Activated CD4-positive, alpha-beta T cell treated with anti-CD3 and anti-CD28 coated beads, Interleukin-2, amount 10 ng/mL, durations not matched to agents 24 days and 14 days (primary cell): ENCODE results near the gene USF2. TPM values are rescaled to one million over a fixed set of nuclear protein-coding genes. Genes with fewer than 3 reads are reported as not detected.
A peak's percentile ranks its signal among the peaks of the same experiment; 100 is the strongest.
"Not testable (repeated sequence)": the region's sequence is repeated elsewhere in the genome, so short reads cannot be mapped to it uniquely, and the experiment has no call there.

Experiments
- DNase-seq: peaks from one replicate; pipeline ENCODE4 v3.0.0; 2022
- H3K27ac Mint-ChIP-seq: one replicate; pipeline ENCODE4 v1.8.0; 2022; ENCODE audit warnings: mild to moderate bottlenecking, mixed read lengths
- H3K27me3 Mint-ChIP-seq: one replicate; pipeline ENCODE4 v1.8.0; 2022; ENCODE audit warnings: mixed read lengths
- H3K36me3 Mint-ChIP-seq: one replicate; pipeline ENCODE4 v1.8.0; 2022; ENCODE audit warnings: low read depth, mild to moderate bottlenecking, mixed read lengths
- H3K4me1 Mint-ChIP-seq: one replicate; pipeline ENCODE4 v1.8.0; 2021; ENCODE audit warnings: mixed read lengths
- H3K4me3 Mint-ChIP-seq: one replicate; pipeline ENCODE4 v1.8.0; 2022; ENCODE audit warnings: mild to moderate bottlenecking, moderate library complexity, mixed read lengths
- H3K9me3 Mint-ChIP-seq: one replicate; pipeline ENCODE4 v1.8.0; 2021; ENCODE audit warnings: mixed read lengths
- intact Hi-C: fragments of 100-400 bp; cut with micrococcal nuclease; formaldehyde crosslinking; loops from one replicate; pipeline ENCODE4 v1.15.1; 2023
- total RNA-seq: library from RNA; stranded (reverse); gene quantifications from 2 replicates; pipeline ENCODE4 v1.2.3, GENCODE V29; 2022

Gene USF2
- 147 TPM in 2 replicates for total RNA-seq

DNA sequence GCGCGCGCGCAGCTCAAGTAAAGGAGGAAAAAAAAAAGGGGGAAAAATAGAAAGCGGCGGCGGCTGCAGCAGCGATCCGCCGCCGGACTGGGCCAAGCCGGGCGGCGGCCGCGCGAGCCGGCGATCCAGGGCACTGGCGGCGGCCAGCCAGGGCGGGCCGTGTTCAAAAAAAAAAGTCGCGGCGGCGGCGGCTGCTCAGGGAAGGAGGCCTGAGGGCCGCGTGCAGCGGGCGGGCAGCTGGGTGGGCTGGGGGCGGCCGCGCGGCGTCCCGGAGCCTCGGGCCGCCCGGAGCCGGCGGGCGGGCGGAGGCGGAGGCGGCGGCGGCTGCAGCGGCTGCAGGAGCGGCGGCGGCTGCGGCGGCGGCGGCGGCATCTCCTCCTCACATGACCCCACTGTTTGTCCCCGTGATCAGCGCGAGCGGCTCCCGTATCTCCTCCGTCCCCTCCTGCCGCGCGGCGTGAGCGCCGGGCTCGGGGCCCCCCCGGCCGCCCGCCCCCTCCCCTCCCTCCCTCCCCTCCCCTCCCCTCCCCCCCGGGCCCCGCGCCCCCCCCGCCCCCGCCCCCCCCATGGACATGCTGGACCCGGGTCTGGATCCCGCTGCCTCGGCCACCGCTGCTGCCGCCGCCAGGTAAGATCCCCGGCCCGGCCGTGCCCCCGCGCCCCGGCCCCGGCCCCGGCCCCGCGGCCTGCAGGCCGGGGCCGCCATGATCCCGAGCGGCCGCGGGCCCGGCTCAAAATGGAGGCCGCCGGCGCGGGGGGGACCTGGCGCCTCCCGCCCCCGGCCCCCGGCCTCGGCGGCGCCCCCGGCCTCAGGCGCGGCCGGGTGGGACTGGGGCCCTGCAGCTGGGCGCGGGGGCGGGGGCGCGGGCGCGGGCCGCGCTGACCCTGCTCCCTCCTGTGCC, at the start of gene USF2:
Gene USF2 (plus strand): TSS at position 427 of the 902 bp plus-strand sequence. CDS start 140 bp downstream, at position 567.
- intact Hi-C loops: loop anchor here (1.0 to 2.0 kb wide), 3 partner anchors 79 to 127 kb away; partner anchors contain the start of genes FFAR1 and FXYD5
- Mint-ChIP-seq H3K27ac (peak within 1 kb of the TSS; percentile 94), H3K4me1 (peaks cover 15% of the 10 kb centered on the region), H3K4me3 (peak within 1 kb of the TSS; percentile 91), H3K9me3 (no peaks in the 10 kb centered on the region), H3K36me3 (peaks cover 46% of the 10 kb centered on the region), H3K27me3 (no peaks in the 10 kb centered on the region)
- peak; percentile 89 for DNase-seq

DNA sequence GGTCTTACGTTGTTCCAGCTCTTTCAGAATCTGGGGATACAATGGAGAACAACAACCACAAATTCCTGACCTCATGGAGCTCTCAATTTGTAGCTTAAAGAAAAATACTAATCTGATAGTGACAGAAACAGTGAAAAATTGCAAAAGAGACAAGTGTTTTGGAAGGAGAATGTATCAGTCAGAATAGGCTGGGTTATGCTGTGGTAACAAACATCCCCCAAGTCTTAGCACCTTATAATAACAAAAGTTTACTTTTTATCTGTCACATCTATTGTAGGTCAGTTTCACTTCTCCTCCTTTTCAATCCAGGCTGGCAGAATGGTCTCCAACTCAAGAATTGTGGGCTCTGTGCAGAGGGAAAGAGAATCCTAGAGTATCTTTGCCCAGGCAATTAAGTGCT, 49.8 kb upstream of the USF2 start:
- H3K9me3 Mint-ChIP-seq: peaks cover 9% of the 10 kb centered on the region
- H3K36me3 Mint-ChIP-seq: peaks cover 7% of the 10 kb centered on the region
- no peak overlapping the region for H3K4me3 Mint-ChIP-seq
- intact Hi-C loops: no loop called here
- DNase-seq: no peak
- H3K27ac Mint-ChIP-seq: no peak overlapping the region
- peaks cover 22% of the 10 kb centered on the region for H3K4me1 Mint-ChIP-seq
- no peaks in the 10 kb centered on the region for H3K27me3 Mint-ChIP-seq

- H3K4me1 Mint-ChIP-seq: peaks cover 14% of the 10 kb centered on the region
- no peak overlapping the region for H3K4me3 Mint-ChIP-seq
- H3K27ac Mint-ChIP-seq: no peak overlapping the region
- intact Hi-C loops: no loop called here
- peaks cover 9% of the 10 kb centered on the region for H3K9me3 Mint-ChIP-seq
- peaks cover 7% of the 10 kb centered on the region for H3K36me3 Mint-ChIP-seq
- DNase-seq: no peak
- H3K27me3 Mint-ChIP-seq: no peaks in the 10 kb centered on the region
Measured at GRCh38 chr19:35220315-35220921, 48.3 kb upstream of the USF2 start.

- H3K4me3 Mint-ChIP-seq, H3K27me3 Mint-ChIP-seq, DNase-seq, intact Hi-C loops, H3K36me3 Mint-ChIP-seq, H3K9me3 Mint-ChIP-seq, H3K27ac Mint-ChIP-seq: not testable (repeated sequence)
- H3K4me1 Mint-ChIP-seq: peaks cover 18% of the 10 kb centered on the region
Measured at GRCh38 chr19:35220973-35221590, 47.7 kb upstream of the USF2 start.

DNA sequence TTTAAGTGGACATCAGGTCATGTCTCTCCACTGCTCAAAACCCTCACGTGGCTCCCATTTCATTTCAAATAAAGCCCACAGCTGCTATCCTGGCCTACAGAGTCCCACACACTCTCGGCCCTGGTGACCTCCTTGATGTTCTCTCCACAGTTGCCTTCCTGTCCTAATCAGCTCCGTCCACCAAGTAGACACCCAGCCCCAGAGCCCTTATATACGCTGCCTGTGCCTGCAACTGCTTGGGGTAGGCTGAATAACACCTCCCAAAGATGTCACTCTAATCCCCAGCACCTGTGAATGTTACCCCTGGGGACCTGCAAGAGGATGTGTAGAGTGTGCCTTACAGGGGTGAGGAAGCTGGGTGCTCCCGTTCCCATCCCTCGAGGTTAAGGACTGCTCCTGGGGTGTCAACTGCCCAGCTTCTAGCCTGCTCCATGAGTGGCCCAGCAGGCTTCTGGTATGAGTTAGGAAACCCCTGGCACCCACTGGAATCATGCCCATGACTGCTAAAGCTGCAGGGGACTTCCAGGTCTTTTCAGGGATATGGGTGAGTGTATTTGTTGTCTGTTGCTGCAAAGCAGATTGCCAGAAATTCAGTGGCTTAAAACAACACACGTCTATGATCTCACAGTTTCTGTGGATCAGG, 46.3 kb upstream of the USF2 start:
- H3K4me1 Mint-ChIP-seq: peaks cover 12% of the 10 kb centered on the region
- DNase-seq: no peak
- H3K27ac Mint-ChIP-seq: no peak overlapping the region
- intact Hi-C loops: no loop called here
- no peak overlapping the region for H3K4me3 Mint-ChIP-seq
- peaks cover 9% of the 10 kb centered on the region for H3K9me3 Mint-ChIP-seq
- no peaks in the 10 kb centered on the region for H3K27me3 Mint-ChIP-seq
- H3K36me3 Mint-ChIP-seq: peaks cover 3% of the 10 kb centered on the region

- Mint-ChIP-seq H3K27me3 (no peaks in the 10 kb centered on the region), H3K27ac (no peak overlapping the region), H3K4me3 (no peak overlapping the region), H3K4me1 (peaks cover 12% of the 10 kb centered on the region), H3K9me3 (peaks cover 9% of the 10 kb centered on the region), H3K36me3 (peaks cover 3% of the 10 kb centered on the region)
- DNase-seq: no peak
- intact Hi-C loops: no loop called here
Measured at GRCh38 chr19:35223084-35223790, 45.5 kb upstream of the USF2 start.

DNA sequence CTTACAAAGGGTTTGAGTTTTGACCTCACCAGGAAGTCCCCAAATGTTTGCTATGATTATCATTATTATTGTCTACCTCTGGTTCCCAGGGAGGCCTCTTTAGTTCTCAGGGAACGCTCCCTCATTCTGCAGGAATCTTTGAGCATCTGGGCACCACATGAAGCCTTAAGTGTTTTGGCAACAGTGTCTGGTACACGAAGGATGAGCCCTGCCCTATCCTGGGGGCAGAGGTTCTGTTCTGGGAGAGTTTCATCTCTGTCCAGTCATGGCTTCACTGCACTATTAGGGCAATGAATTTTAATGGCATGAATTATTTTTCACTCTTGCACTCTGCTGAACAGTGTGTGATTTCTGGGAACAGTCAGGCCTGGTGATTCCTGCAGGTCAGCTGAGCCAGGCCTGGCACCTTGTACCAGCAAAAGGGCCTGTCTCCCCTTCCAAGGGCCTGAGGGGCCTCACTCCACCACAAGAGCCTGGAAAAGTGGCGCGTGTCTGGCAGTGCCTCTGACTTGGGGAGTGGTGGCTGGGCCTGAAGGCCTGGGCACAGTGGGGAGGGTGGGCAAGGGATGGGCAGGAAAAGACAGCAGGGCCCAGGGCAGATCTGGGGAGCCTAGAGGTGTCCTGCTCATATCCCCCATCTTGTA, 44.8 kb upstream of the USF2 start:
- Mint-ChIP-seq H3K4me3 (no peak overlapping the region), H3K36me3 (peaks cover 3% of the 10 kb centered on the region), H3K27me3 (no peaks in the 10 kb centered on the region), H3K9me3 (peaks cover 9% of the 10 kb centered on the region), H3K27ac (no peak overlapping the region), H3K4me1 (peaks cover 12% of the 10 kb centered on the region)
- intact Hi-C loops: no loop called here
- DNase-seq: no peak

DNA sequence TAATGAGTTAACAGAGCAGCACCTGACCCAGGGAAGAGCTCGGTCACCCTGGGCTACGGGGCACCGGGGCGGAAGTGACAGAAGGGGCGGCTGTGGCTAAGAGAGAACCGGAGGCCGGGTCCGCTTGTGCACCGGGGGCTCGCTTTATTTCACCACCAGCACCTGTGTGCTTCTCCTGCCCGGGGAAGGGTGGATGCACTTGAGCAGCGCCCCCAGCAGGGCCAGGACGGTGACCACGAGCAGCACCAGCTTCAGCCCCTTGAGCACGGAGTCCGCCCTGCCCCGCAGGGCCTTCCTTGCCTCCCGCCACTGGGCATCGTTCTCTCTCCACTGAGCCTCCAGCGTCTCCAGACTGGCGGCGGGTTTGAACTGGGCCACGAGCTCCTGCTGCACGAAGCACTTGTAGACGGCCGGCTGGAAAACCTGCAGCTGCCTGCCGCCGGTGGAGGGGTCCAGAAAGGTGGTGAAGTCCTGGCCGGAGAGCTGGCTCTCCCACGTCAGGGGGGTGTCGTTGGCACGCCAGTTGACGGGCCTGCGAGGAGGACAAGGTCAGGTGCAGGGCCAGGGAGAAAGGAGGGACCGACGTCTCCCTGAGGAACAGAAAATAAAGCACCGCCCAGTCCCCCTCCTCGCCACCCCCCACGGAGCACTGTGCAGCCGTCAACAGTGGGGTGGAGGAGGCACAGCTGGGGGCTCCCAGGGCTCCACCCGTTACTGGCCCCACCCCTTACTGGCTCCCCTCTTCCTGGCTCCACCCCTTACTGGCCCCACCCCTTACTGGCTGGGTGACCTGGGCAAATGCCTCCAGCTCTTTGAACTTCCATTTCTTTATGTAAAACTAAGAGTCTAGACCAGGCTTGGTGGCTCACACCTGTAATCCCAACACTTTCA, 43.8 kb upstream of the USF2 start:
- DNase-seq: peak; percentile 69
- intact Hi-C loops: no loop called here
- Mint-ChIP-seq H3K27me3 (peaks cover 3% of the 10 kb centered on the region), H3K9me3 (peaks cover 5% of the 10 kb centered on the region), H3K27ac (no peak overlapping the region), H3K4me3 (no peak overlapping the region), H3K36me3 (no peaks in the 10 kb centered on the region), H3K4me1 (peaks cover 12% of the 10 kb centered on the region)

DNA sequence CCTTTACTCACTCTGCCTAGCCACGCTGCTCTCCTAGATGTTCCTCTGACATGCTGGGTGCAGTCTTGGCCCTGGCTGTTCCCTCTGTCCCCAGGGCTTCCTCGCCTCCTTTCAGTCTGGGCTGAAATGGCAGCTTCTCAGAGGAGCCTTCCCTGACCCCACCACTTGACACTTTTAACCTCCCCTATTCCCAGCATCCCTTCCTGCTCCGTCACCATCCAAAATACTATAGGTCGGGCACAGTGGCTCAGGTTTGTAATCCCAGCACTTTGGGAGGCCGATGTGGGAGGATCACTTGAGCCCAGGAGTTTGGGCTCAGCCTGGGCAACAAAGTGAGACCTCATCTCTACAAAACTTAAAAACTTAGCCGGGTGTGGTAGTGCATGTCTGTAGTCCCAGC, 42.8 kb upstream of the USF2 start:
- no peak for DNase-seq
- Mint-ChIP-seq H3K27ac (no peak overlapping the region), H3K4me3 (no peak overlapping the region), H3K9me3 (peaks cover 5% of the 10 kb centered on the region), H3K36me3 (no peaks in the 10 kb centered on the region), H3K27me3 (peaks cover 3% of the 10 kb centered on the region), H3K4me1 (peaks cover 12% of the 10 kb centered on the region)
- intact Hi-C loops: no loop called here

DNA sequence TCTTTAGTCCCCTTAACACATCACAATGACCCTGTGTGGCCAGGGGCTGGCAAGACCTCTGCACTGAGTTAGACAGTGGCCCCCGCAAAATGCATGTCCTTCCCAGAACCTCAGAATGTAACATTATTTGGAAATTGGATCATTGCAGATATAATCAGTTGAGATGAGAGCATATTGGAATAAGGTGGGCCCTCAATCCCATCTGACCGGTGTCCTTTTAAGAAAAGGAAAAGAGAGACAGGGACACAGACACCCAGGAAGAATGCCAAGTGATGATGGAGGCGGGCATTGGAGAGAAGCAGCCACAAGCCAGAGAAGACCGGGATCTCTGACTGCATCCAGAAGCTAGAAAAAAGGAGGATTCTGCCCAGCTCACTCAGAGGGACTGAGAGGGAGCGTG, 42.0 kb upstream of the USF2 start:
- no peak for DNase-seq
- Mint-ChIP-seq H3K9me3 (peaks cover 5% of the 10 kb centered on the region), H3K27ac (no peak overlapping the region), H3K27me3 (peaks cover 3% of the 10 kb centered on the region), H3K4me3 (no peak overlapping the region), H3K4me1 (peaks cover 12% of the 10 kb centered on the region), H3K36me3 (no peaks in the 10 kb centered on the region)
- intact Hi-C loops: no loop called here

- intact Hi-C loops: no loop called here
Measured at GRCh38 chr19:35228177-35228930, 40.4 kb upstream of the USF2 start, which contains the start of gene FAM187B. TSS of gene FAM187B (minus strand) at chr19:35228739. CDS start at chr19:35228680, 59 bp downstream.

More at GRCh38 chr19:35228177-35228930, 40.4 kb upstream of the USF2 start, which contains the start of gene FAM187B:
- Mint-ChIP-seq H3K4me1 (peaks cover 8% of the 10 kb centered on the region), H3K27ac (no peak within 1 kb of the TSS), H3K27me3 (peaks cover 5% of the 10 kb centered on the region), H3K4me3 (no peak within 1 kb of the TSS), H3K9me3 (no peaks in the 10 kb centered on the region), H3K36me3 (no peaks in the 10 kb centered on the region)
- DNase-seq: no peak
